Measurements from ENCODE around the gene RAD50. TPM values are rescaled to one million over a fixed set of nuclear protein-coding genes. Genes with fewer than 3 reads are reported as not detected.

RAD50 gene
- 11.1 TPM for polyA plus RNA-seq (2012; ENCODE audit: insufficient read length, low read depth)

GRCh38 chr5:132556763-132557477 lies at the start of gene RAD50:
Gene RAD50 (plus strand): TSS chr5:132556977. CDS start chr5:132557325, 348 bp downstream.
- TF ChIP-seq TAF1 (IDR thresholded peaks at IDR 0.05; ENCODE audit: borderline replicate concordance, insufficient read depth, low read length) (no peak), REST (IDR thresholded peaks at IDR 0.05; ENCODE audit: insufficient read depth in 1 of 2, low read depth in 2 of 2, low read length in 2 of 2) (no peak), SIN3A (IDR thresholded peaks at IDR 0.05; ENCODE audit: borderline replicate concordance, insufficient read depth, low read length) (no peak), POLR2AphosphoS5 (IDR thresholded peaks at IDR 0.05; ENCODE audit: low read depth, low read length) (peak; percentile 73), FOXP2 (optimal IDR thresholded peaks at IDR 0.05; ENCODE audit: borderline replicate concordance, extremely low read depth, extremely low read length, insufficient read depth) (peak; percentile 85)

- no peak for TF ChIP-seq FOXP2 (optimal IDR thresholded peaks at IDR 0.05; ENCODE audit: borderline replicate concordance, extremely low read depth, extremely low read length, insufficient read depth)
- no peak for TF ChIP-seq POLR2AphosphoS5 (IDR thresholded peaks at IDR 0.05; ENCODE audit: low read depth, low read length)
- TF ChIP-seq REST (IDR thresholded peaks at IDR 0.05; ENCODE audit: insufficient read depth in 1 of 2, low read depth in 2 of 2, low read length in 2 of 2) = no peak
- TF ChIP-seq SIN3A (IDR thresholded peaks at IDR 0.05; ENCODE audit: borderline replicate concordance, insufficient read depth, low read length) = no peak
- no peak for TF ChIP-seq TAF1 (IDR thresholded peaks at IDR 0.05; ENCODE audit: borderline replicate concordance, insufficient read depth, low read length)
Measured at GRCh38 chr5:132510076-132510475, 46.7 kb upstream of the RAD50 start.

GRCh38 chr5:132525299-132525724 lies 31.5 kb upstream of the RAD50 start:
- no peak for TF ChIP-seq FOXP2 (optimal IDR thresholded peaks at IDR 0.05; ENCODE audit: borderline replicate concordance, extremely low read depth, extremely low read length, insufficient read depth)
- no peak for TF ChIP-seq SIN3A (IDR thresholded peaks at IDR 0.05; ENCODE audit: borderline replicate concordance, insufficient read depth, low read length)
- TF ChIP-seq TAF1 (IDR thresholded peaks at IDR 0.05; ENCODE audit: borderline replicate concordance, insufficient read depth, low read length) = no peak
- TF ChIP-seq REST (IDR thresholded peaks at IDR 0.05; ENCODE audit: insufficient read depth in 1 of 2, low read depth in 2 of 2, low read length in 2 of 2) = no peak
- TF ChIP-seq POLR2AphosphoS5 (IDR thresholded peaks at IDR 0.05; ENCODE audit: low read depth, low read length) = no peak

GRCh38 chr5:132526290-132526973 lies 30.3 kb upstream of the RAD50 start:
- TF ChIP-seq FOXP2 (optimal IDR thresholded peaks at IDR 0.05; ENCODE audit: borderline replicate concordance, extremely low read depth, extremely low read length, insufficient read depth) (no peak), POLR2AphosphoS5 (IDR thresholded peaks at IDR 0.05; ENCODE audit: low read depth, low read length) (no peak), SIN3A (IDR thresholded peaks at IDR 0.05; ENCODE audit: borderline replicate concordance, insufficient read depth, low read length) (no peak), TAF1 (IDR thresholded peaks at IDR 0.05; ENCODE audit: borderline replicate concordance, insufficient read depth, low read length) (no peak), REST (IDR thresholded peaks at IDR 0.05; ENCODE audit: insufficient read depth in 1 of 2, low read depth in 2 of 2, low read length in 2 of 2) (no peak)

Data from PFSK-1 (cell line).